Tibial artery (tissue), 4 donors: ENCODE results near the gene FBXO48.

Experiments used
- DNase-seq, 2 donors: peaks; one replicate each; pipeline ENCODE4 v3.0.0-alpha.2; 2019
- H3K27ac ChIP-seq, 2 donors: fragments of 200-600 bp; sonication (generic) in 1 of 2; 1 replicate in 1 of 2; 2 replicates in 1 of 2; pipeline ENCODE4 v1.5.1; 2018 to 2019; ENCODE audit warnings: mild to moderate bottlenecking in 1 of 2
- H3K27me3 ChIP-seq, 2 donors: fragments of 200-600 bp; sonication (generic) in 1 of 2; one replicate each; pipeline versions ENCODE4 v1.5.1 to v1.6.0; 2016 to 2019
- H3K36me3 ChIP-seq, 3 donors: fragments of 200-600 bp; sonication (generic) in 2 of 3; one replicate each; pipeline ENCODE4 v1.5.1; 2016 to 2019; ENCODE audit warnings: mild to moderate bottlenecking in 2 of 3
- H3K4me1 ChIP-seq, 4 donors: fragments of 200-600 bp; sonication (generic) in 2 of 4; 1 replicate in 3 of 4; 2 replicates in 1 of 4; pipeline ENCODE4 v1.5.1; 2016 to 2019
- H3K4me3 ChIP-seq, 2 donors: fragments of 200-600 bp; sonication (generic) in 1 of 2; 1 replicate in 1 of 2; 2 replicates in 1 of 2; pipeline ENCODE4 v1.5.1; 2018 to 2019; ENCODE audit warnings: mild to moderate bottlenecking in 2 of 2
- H3K9me3 ChIP-seq, 3 donors: fragments of 200-600 bp; sonication (generic) in 1 of 3; one replicate each; pipeline ENCODE4 v1.5.1; 2016 to 2019
- CTCF ChIP-seq, 2 experiments: fragments of 200-600 bp in 1 of 2; fragments of 450-650 bp in 1 of 2; IDR thresholded peaks; one replicate each; pipeline ENCODE4 v1.5.1; 2017 to 2019; ENCODE audit warnings: antibody characterized with exemption in 2 of 2, mild to moderate bottlenecking in 1 of 2, moderate library complexity in 1 of 2
- intact Hi-C: fragments of 100-400 bp; cut with DNase I; formaldehyde crosslinking; loops from one replicate; pipeline ENCODE4 v1.15.0; 2023; ENCODE audit warnings: low total_unique reads

The FBXO48 gene

GRCh38 chr2:68464651-68465050 lies 2.4 kb downstream of the FBXO48 start:
- Histone ChIP-seq H3K27me3 (no peaks in the 10 kb centered on the region), H3K36me3 (no peaks in the 10 kb centered on the region), H3K27ac (no peak overlapping the region), H3K9me3 (no peaks in the 10 kb centered on the region), H3K4me1 (peaks cover 0 to 19% (median 11%) of the 10 kb centered on the region in 4 donors), H3K4me3 (no peak overlapping the region)
- no peak for DNase-seq
- intact Hi-C loops: loop anchor here (5.0 to 10.0 kb wide), 2 partner anchors 253 to 460 kb away; no protein-coding TSS in a partner anchor
- TF ChIP-seq CTCF (IDR thresholded peaks at IDR 0.05): no peak

- Histone ChIP-seq H3K9me3 (no peaks in the 10 kb centered on the region), H3K27ac (no peak overlapping the region), H3K36me3 (no peaks in the 10 kb centered on the region), H3K27me3 (no peaks in the 10 kb centered on the region), H3K4me3 (no peak overlapping the region), H3K4me1 (peaks cover 0 to 15% (median 9%) of the 10 kb centered on the region in 4 donors)
- peak; percentile 69 to 73 for TF ChIP-seq CTCF (IDR thresholded peaks at IDR 0.05)
- intact Hi-C loops: loop anchor here (5.0 to 10.0 kb wide), 2 partner anchors 254 to 461 kb away; no protein-coding TSS in a partner anchor
- DNase-seq: no peak
Observed at GRCh38 chr2:68463287-68463877, 3.7 kb downstream of the FBXO48 start.

GRCh38 chr2:68458981-68459380 lies 8.1 kb downstream of the FBXO48 start:
- intact Hi-C loops: no loop called here
- Histone ChIP-seq H3K9me3 (no peaks in the 10 kb centered on the region), H3K27ac (no peak overlapping the region), H3K4me1 (no peaks in the 10 kb centered on the region), H3K27me3 (no peaks in the 10 kb centered on the region), H3K36me3 (no peaks in the 10 kb centered on the region), H3K4me3 (no peak overlapping the region)
- DNase-seq: no peak
- TF ChIP-seq CTCF (IDR thresholded peaks at IDR 0.05): no peak

GRCh38 chr2:68456198-68456597 lies 10.9 kb downstream of the FBXO48 start:
- intact Hi-C loops: no loop called here
- no peak for TF ChIP-seq CTCF (IDR thresholded peaks at IDR 0.05)
- H3K9me3 ChIP-seq: no peaks in the 10 kb centered on the region
- no peak for DNase-seq
- H3K4me1 ChIP-seq: no peaks in the 10 kb centered on the region
- H3K27ac ChIP-seq: no peak overlapping the region
- no peaks in the 10 kb centered on the region for H3K27me3 ChIP-seq
- no peaks in the 10 kb centered on the region for H3K36me3 ChIP-seq
- H3K4me3 ChIP-seq: no peak overlapping the region

GRCh38 chr2:68454719-68455118 lies 12.4 kb downstream of the FBXO48 start:
- TF ChIP-seq CTCF (IDR thresholded peaks at IDR 0.05): no peak
- Histone ChIP-seq H3K27ac (no peak overlapping the region), H3K4me3 (no peak overlapping the region), H3K27me3 (no peaks in the 10 kb centered on the region), H3K36me3 (no peaks in the 10 kb centered on the region), H3K4me1 (no peaks in the 10 kb centered on the region), H3K9me3 (no peaks in the 10 kb centered on the region)
- no peak for DNase-seq
- intact Hi-C loops: no loop called here
